K562 (cell line): ENCODE data around the gene FBXW8. TPM values are rescaled to one million over a fixed set of nuclear protein-coding genes. Genes with fewer than 3 reads are reported as not detected.

Source experiments
- ATAC-seq: fragments of 200-7000 bp; cut with Tn5 transposase; 3 replicates; pipeline ENCODE4 v1.9.1; 2020; ENCODE audit warnings: moderate library complexity
- BruUV-seq: library from RNA; stranded (reverse); fragments of 400-500 nt; replicated peaks from 2 replicates; lab custom pipeline; 2021; lab: Mats Ljungman, UMichigan
- CTCF ChIA-PET: fragments of 300-600 bp; formaldehyde crosslinking; extraction: SDS; loops from one replicate; lab custom pipeline; 2021; ENCODE audit warnings: low intra/inter-chr PET ratio; lab: Yijun Ruan, JAX
- POLR2A ChIA-PET: fragments of 300-600, 350-650 bp; sonication (Branson Sonifier 250); formaldehyde crosslinking; extraction: SDS; loops from one replicate; lab custom pipeline; 2021; ENCODE audit warnings: antibody characterized with exemption, inconsistent platforms; lab: Yijun Ruan, JAX
- DNase-seq, 4 experiments: peaks; one replicate each; pipeline versions ENCODE4 v3.0.0 to v3.0.0-alpha.2; 2011 to 2018; ENCODE audit warnings: low spot score in 3 of 4, mixed read lengths in 3 of 4; ENCODE audit errors: extremely low read depth in 1 of 4
- FAIRE-seq: peaks from 2 replicates; lab custom pipeline; 2011; peaks lifted over from hg19 to GRCh38; lab: Jason Lieb, UNC
- H2AFZ ChIP-seq: 2 replicates; pipeline ENCODE4 v1.6.0; 2011; ENCODE audit warnings: low read depth, low read length, control low read depth, inconsistent platforms
- H3K27ac ChIP-seq: fragments of 200-600 bp; 3 replicates; pipeline ENCODE4 v1.8.0; 2011; ENCODE audit warnings: low read depth, mild to moderate bottlenecking, control low read depth, inconsistent platforms, low read length, moderate library complexity, mixed read lengths; ENCODE audit errors: extremely low read depth
- H3K27me3 ChIP-seq, 2 experiments: fragments of 300-600 bp in 1 of 2; 2 replicates in 1 of 2; 3 replicates in 1 of 2; pipeline versions ENCODE4 v1.6.0 to v1.8.0; 2011; ENCODE audit warnings: inconsistent platforms in 2 of 2, low read length in 2 of 2, mild to moderate bottlenecking in 1 of 2, mixed read lengths in 1 of 2, moderate library complexity in 1 of 2; ENCODE audit not compliant: control insufficient read depth in 2 of 2, insufficient read depth in 2 of 2
- H3K36me3 ChIP-seq: fragments of 300-600 bp; 3 replicates; pipeline ENCODE4 v1.8.0; 2011; ENCODE audit warnings: mild to moderate bottlenecking, low read length, inconsistent platforms; ENCODE audit not compliant: control insufficient read depth, insufficient read depth
- H3K4me1 ChIP-seq, 2 experiments: fragments of 200-600 bp in 1 of 2; replicated peaks in 1 of 2; 2 replicates in 1 of 2; 3 replicates in 1 of 2; pipeline versions ENCODE4 v1.5.1 to v1.8.0; 2011; ENCODE audit warnings: inconsistent platforms in 2 of 2, low read length in 2 of 2, mild to moderate bottlenecking in 1 of 2, mixed read lengths in 1 of 2, moderate library complexity in 1 of 2; ENCODE audit not compliant: control insufficient read depth in 2 of 2, insufficient read depth in 2 of 2
- H3K4me2 ChIP-seq: 2 replicates; pipeline ENCODE4 v1.6.1; 2011; ENCODE audit warnings: low read length, control low read depth, inconsistent platforms, mixed read lengths; ENCODE audit not compliant: insufficient read depth
- H3K4me3 ChIP-seq: fragments of 200-600 bp; sonication (generic), shearing (Covaris generic); 2 replicates; pipeline ENCODE4 v1.5.1; 2016; ENCODE audit warnings: control low read depth, inconsistent platforms
- H3K79me2 ChIP-seq: fragments of 200-600 bp; 3 replicates; pipeline ENCODE4 v1.8.0; 2011; ENCODE audit warnings: low read length, inconsistent platforms; ENCODE audit not compliant: control insufficient read depth, insufficient read depth
- H3K9ac ChIP-seq, 2 experiments: 2 replicates each; pipeline versions ENCODE4 v1.6.0 to v1.6.1; 2011; ENCODE audit warnings: low read depth in 2 of 2, low read length in 2 of 2, control low read depth in 1 of 2, inconsistent platforms in 1 of 2, mild to moderate bottlenecking in 1 of 2, mixed read lengths in 1 of 2; ENCODE audit not compliant: insufficient read depth in 1 of 2
- H3K9me1 ChIP-seq: one replicate; pipeline ENCODE4 v1.6.0; 2011; ENCODE audit warnings: inconsistent platforms, mild to moderate bottlenecking, low read length, moderate library complexity; ENCODE audit not compliant: control insufficient read depth, insufficient read depth
- H3K9me3 ChIP-seq: replicated peaks from 2 replicates; pipeline ENCODE4 v1.5.1; 2011; ENCODE audit warnings: low read depth, low read length, inconsistent platforms; ENCODE audit not compliant: control insufficient read depth, insufficient read depth
- H4K20me1 ChIP-seq: replicated peaks from 2 replicates; pipeline ENCODE4 v1.6.1; 2011; ENCODE audit warnings: low read length, inconsistent platforms, mixed read lengths; ENCODE audit not compliant: control insufficient read depth, insufficient read depth
- ARHGAP35 ChIP-seq: fragments of 450-650 bp; IDR thresholded peaks from 2 replicates; pipeline ENCODE4 v1.6.1; 2018; ENCODE audit not compliant: partially characterized antibody
- GATAD2B ChIP-seq: fragments of 450-650 bp; IDR thresholded peaks from 2 replicates; pipeline ENCODE4 v1.6.1; 2017; ENCODE audit warnings: mild to moderate bottlenecking, borderline replicate concordance
- KLF10 ChIP-seq: fragments of 250-450 bp; sonication (Bioruptor Pico); IDR thresholded peaks from 2 replicates; pipeline ENCODE4 v1.6.1; 2021; ENCODE audit warnings: matching md5 sums
- MXI1 ChIP-seq: IDR thresholded peaks from 2 replicates; pipeline ENCODE4 v1.6.1; 2011; ENCODE audit warnings: low read depth, mild to moderate bottlenecking, improper control_type of control experiment, low read length
- NEUROD1 ChIP-seq: fragments of 150-350 bp; IDR thresholded peaks from 2 replicates; pipeline ENCODE4 v1.6.1; 2014; ENCODE audit warnings: borderline replicate concordance, low read length, low read depth; ENCODE audit not compliant: partially characterized antibody
- PHB2 ChIP-seq: fragments of 450-650 bp; IDR thresholded peaks from 2 replicates; pipeline ENCODE4 v1.6.1; 2017; ENCODE audit warnings: low read depth
- PHF21A ChIP-seq: fragments of 450-650 bp; IDR thresholded peaks from 2 replicates; pipeline ENCODE4 v1.6.1; 2017; ENCODE audit warnings: low read depth, borderline replicate concordance
- RFX7 ChIP-seq: fragments of 250-450 bp; sonication (Bioruptor Pico); IDR thresholded peaks from 2 replicates; pipeline ENCODE4 v1.5.1; 2021; ENCODE audit warnings: mild to moderate bottlenecking
- SNAPC5 ChIP-seq: fragments of 250-450 bp; sonication (Bioruptor Pico); IDR thresholded peaks from 2 replicates; pipeline ENCODE4 v1.8.0; 2021; ENCODE audit warnings: moderate library complexity, mild to moderate bottlenecking, inconsistent platforms
- ZNF778 ChIP-seq: fragments of 450-650 bp; formaldehyde crosslinking; IDR thresholded peaks from 2 replicates; pipeline ENCODE4 v1.4.0; 2020; ENCODE audit warnings: mild to moderate bottlenecking, moderate library complexity
- WGBS: fragments of 100-300 bp; shearing (Covaris generic); methylation state at CpG from one replicate; pipeline ENCODE4 v1.1.6; 2016; ENCODE audit warnings: low coverage, mixed read lengths; ENCODE audit not compliant: insufficient coverage; ENCODE audit errors: missing lambda C conversion rate; 5-methylcytosine and 5-hydroxymethylcytosine counted together
- in situ Hi-C: fragments of 300-500 bp; cut with MboI; formaldehyde crosslinking; loops from 4 replicates; pipeline ENCODE4 v1.15.0; 2018; ENCODE audit warnings: inconsistent platforms, mixed read lengths
- intact Hi-C: fragments of 100-400 bp; cut with micrococcal nuclease; formaldehyde crosslinking; loops from 2 replicates; pipeline ENCODE4 v1.14.2; 2022
- polyA plus RNA-seq, 8 experiments: library from polyadenylated mRNA; depleted of rRNA in 4 of 8; stranded (reverse) in 5 of 8; unstranded in 3 of 8; fragments of >200 nt; fragmentation: Nextera tagmentation in 2 of 8; fragmentation: Illumina TruSeq in 1 of 8; extraction: Ambion mirVana in 2 of 8; extraction: Trizol in 1 of 8; gene quantifications; 2 replicates each; pipeline versions ENCODE4 v1.2.1 to v1.2.3, GENCODE V29; 2011 to 2014; ENCODE audit warnings: inconsistent platforms in 1 of 8, missing spikeins in 1 of 8
- total RNA-seq, 7 experiments: library from RNA; depleted of rRNA in 6 of 7; stranded (reverse); fragments of >200 nt in 6 of 7; fragmentation: Illumina TruSeq in 2 of 7; extraction: Trizol in 2 of 7; gene quantifications; 2 replicates each; pipeline versions ENCODE4 v1.2.1 to v1.2.3, GENCODE V29; 2011 to 2021; ENCODE audit warnings: low replicate concordance in 1 of 7
- TF ChIP-seq, protein P1 (sequence below), 2 experiments: IDR thresholded peaks; 2 replicates each; pipeline ENCODE4 v1.6.1; 2011; ENCODE audit warnings: borderline replicate concordance in 1 of 2, control low read depth in 1 of 2, low read depth in 1 of 2, low read length in 1 of 2, mild to moderate bottlenecking in 1 of 2, mixed read lengths in 1 of 2, moderate library complexity in 1 of 2; ENCODE audit not compliant: insufficient read depth in 1 of 2, insufficient read length in 1 of 2, poor library complexity in 1 of 2, severe bottlenecking in 1 of 2; ENCODE audit errors: extremely low read depth in 1 of 2

FBXW8 gene
- total and polyA plus RNA-seq, 9 of the 15 experiments (the other 6 are each of a cell fraction or from before 2014, with no cell fraction given) = 0.58 to 8.3 (median 4.4) TPM

DNA sequence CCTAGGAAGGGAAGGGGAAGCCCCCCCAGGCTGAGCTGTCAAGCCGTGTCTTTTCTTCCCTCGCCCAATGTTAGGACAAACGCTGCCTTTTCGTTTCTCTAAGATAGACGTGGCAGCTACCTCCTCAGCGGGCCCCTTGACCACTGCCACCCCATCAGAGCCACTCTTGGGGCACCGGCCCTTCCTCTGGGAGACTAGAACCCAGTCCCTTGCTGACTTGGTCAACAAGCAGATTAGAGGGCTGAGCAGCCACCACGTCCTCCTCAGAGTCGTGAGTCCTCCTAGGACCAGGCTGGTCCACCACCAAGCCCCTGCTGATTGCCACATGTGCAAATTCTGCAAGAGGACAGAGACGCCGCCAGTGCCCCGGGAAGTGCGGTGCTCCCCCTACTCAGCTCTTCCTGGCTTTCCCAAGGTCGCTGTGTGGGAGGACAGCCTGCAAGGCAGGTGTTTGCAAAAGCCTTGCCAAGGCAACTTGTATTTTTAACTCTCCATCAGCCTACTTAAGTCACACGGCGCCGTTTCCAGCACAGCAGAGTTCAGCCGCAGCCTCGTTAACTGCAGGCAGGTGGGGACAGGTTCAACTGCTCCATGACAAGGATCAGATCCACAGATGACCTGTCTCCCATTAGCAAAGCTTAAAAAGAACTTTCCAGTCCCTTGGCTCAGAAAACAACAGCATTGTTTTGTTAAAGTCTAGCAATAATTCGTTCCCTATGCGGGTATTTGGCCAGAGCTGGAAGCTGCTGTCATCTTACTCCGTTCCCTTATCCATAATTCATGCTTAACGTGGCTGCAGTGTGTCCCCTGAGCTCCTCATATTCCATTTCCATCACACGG is 122.9 kb downstream of the FBXW8 start:
- Histone ChIP-seq H4K20me1 (no peaks in the 10 kb centered on the region), H3K4me2 (0 out of 2 replicates have a peak overlapping the region, but pooled peaks have one; percentile 1), H3K27ac (no peak overlapping the region), H3K9me3 (no peaks in the 10 kb centered on the region), H3K79me2 (no peaks in the 10 kb centered on the region), H3K4me3 (no peak overlapping the region), H2AFZ (no peak overlapping the region), H3K27me3 (no peaks in the 10 kb centered on the region), H3K36me3 (peaks cover 3% of the 10 kb centered on the region; the same call in 1 of the 3 replicates), H3K4me1 (peaks cover 8 to 35% of the 10 kb centered on the region in 2 experiments; a peak in 4 of 5 replicates), H3K9me1 (peaks cover 3% of the 10 kb centered on the region), H3K9ac (peak overlapping the region in 1 of 2 experiments; percentile 56; a peak in 1 of 4 replicates)
- ChIA-PET POLR2A (interaction anchor here (0.7 to 1.1 kb wide), 2 partner anchors 9 to 55 kb away, joined by 3 to 8 read pairs; no protein-coding TSS in a partner anchor), CTCF (no interaction called here)
- FAIRE-seq (no peak), ATAC-seq (no peak), DNase-seq (no peak)
- no TSS peak for BruUV-seq
- WGBS = 63% methylated on average over 23 of the region's 24 CpGs
- in situ Hi-C loops = no loop called here
- intact Hi-C loops = no loop called here
- TF ChIP-seq ZNF778 = no peak
- TF ChIP-seq SNAPC5 (CRISPR knock-in tag) = no peak
- TF ChIP-seq ARHGAP35 = no peak
- TF ChIP-seq, protein P1, sequence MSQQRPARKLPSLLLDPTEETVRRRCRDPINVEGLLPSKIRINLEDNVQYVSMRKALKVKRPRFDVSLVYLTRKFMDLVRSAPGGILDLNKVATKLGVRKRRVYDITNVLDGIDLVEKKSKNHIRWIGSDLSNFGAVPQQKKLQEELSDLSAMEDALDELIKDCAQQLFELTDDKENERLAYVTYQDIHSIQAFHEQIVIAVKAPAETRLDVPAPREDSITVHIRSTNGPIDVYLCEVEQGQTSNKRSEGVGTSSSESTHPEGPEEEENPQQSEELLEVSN (IDR thresholded peaks at IDR 0.05; ENCODE audit: borderline replicate concordance in 1 of 2, extremely low read depth in 1 of 2, insufficient read depth in 1 of 2, insufficient read length in 1 of 2, low read depth in 1 of 2, low read length in 1 of 2, poor library complexity in 1 of 2, severe bottlenecking in 1 of 2) = no peak
- TF ChIP-seq MXI1 = no peak
- TF ChIP-seq PHF21A = no peak
- TF ChIP-seq KLF10 (CRISPR knock-in tag) = no peak
- no peak for TF ChIP-seq NEUROD1
- TF ChIP-seq PHB2 = no peak
- TF ChIP-seq RFX7 (CRISPR knock-in tag) = no peak
- TF ChIP-seq GATAD2B = no peak
